GM18870 (cell line): ENCODE measurements around the gene METAP1.
"Not testable (repeated sequence)": the region's sequence is repeated elsewhere in the genome, so short reads cannot be mapped to it uniquely, and the experiment has no call there.

Source experiments
- ATAC-seq: cut with Tn5 transposase; IDR thresholded peaks from one replicate; pipeline ENCODE4 v1.9.1; 2021; ENCODE audit warnings: moderate library complexity; ENCODE audit not compliant: unreplicated experiment

The METAP1 gene

DNA sequence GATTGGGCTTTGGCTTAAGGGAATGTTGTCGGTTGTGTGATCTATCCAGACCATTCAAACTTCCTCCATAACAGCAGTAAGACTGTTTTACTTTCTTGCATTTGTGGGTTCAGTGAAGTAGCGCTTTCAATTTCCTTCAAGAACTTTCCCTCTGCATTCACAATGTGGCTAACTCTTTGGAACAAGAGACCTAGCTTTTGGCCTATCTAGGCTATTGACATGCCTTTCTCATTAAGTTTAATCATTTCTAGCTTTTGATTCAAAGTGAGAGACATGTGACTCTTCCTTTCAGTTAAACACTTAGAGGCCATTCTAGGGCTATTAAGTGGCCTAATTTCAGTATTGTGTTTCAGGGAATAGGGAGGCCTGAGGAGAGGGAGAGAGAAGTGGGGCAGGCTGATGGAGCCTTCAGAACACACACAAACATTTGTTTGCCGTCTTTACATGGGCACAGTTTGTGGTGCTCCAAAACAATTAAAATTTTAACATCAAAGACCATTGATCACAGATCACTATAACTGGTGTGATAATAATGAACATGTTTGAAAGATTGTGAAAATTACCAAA is 59.0 kb downstream of the METAP1 start:
- no peak for ATAC-seq

DNA sequence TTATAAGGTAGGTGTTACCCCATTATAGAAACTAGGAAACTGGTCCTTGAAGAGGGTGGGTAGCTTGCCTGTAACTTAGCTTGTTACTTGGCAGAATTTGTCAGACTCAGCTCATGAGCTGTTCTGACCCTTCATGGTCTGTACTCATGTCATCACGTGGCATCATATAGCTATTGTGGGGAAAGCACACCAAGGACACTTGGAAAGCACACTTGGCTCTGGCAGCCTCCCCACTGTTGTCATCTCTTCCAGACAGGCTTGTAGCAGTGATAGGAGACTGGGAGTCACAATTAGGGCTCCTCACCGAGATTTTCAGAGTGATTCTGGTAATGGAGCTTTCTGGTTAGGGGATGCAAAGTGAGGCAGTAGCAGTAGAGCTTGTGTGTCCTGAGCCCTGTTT is 62.7 kb downstream of the METAP1 start:
- no peak for ATAC-seq

DNA sequence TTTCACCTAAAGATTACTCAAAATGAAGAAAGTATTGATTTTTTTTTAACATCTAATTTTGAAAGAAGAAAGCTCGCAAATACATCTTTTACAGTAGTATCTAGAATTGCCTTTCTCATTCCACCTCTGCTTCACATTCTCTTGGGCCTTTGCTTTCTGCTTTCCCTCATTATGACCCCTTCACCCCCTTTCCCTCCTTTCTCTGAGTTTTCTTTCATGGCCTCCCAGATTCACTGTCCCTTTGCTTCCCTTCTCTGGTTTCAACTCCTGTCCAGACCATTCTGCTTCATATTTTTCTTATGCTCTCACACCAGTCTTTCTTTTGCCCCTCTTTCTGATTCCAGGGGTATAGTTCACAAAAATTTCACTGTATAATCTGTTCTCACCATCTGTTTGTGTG is 64.0 kb downstream of the METAP1 start:
- ATAC-seq, result no peak

DNA sequence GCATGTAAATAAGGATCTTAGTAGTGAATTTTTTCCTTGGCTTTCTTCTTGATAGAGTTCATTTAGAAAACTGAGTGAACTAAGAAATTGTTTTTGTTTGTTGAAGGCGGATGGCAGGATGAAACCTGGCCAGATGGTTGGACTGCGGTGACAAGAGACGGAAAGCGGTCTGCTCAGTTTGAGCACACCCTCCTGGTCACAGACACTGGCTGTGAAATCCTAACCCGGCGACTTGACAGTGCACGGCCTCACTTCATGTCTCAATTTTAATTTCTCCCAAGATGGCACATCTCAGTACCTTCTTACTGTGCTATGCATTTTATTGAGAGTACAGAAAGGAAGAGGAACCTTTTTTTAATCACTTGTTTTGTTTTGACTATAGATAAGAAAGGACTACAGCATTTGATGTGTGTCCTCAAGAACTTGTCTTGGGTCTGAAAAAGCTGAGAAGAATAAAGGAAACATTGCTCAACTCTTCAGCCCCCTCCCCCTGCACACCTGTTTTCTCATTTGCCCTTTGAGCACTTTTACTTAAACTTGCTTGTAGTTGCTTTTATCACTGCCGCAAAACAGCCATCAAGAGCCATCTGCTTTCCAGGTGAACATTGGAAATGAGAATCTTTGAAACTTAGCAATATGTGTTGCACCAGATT is 65.7 kb downstream of the METAP1 start:
- ATAC-seq, result no peak

DNA sequence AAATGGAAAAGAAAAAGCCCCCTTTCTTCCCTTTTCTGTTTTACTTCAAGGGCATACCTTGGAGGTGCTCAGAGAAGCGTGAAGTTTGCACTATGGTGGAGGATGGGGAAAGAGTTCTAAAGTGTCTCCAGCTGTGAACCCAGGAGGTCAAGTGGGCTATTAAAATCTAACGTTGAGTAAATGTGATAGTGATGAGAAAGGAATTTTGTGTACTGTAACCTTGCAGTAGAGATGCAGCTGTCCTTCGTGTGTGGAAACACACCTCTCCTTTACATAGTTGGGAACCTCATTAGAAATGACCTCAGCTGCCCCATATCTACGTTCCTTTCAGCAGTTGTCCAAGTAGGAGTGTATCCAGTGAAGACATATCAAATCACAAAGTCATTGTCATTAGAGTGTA is 66.6 kb downstream of the METAP1 start:
- no peak for ATAC-seq

DNA sequence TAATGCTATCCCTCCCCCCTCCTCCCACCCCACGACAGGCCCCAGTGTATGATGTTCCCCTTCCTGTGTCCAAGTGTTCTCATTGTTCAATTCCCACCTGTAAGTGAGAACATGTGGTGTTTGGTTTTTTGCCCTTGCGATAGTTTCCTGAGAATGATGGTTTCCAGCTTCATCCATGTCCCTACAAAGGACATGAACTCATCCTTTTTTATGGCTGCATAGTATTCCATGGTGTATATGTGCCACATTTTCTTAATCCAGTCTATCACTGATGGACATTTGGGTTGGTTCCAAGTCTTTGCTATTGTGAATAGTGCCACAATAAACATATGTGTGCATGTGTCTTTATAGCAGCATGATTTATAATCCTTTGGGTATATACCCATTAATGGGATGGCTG is 70.0 kb downstream of the METAP1 start:
- not testable (repeated sequence) for ATAC-seq

DNA sequence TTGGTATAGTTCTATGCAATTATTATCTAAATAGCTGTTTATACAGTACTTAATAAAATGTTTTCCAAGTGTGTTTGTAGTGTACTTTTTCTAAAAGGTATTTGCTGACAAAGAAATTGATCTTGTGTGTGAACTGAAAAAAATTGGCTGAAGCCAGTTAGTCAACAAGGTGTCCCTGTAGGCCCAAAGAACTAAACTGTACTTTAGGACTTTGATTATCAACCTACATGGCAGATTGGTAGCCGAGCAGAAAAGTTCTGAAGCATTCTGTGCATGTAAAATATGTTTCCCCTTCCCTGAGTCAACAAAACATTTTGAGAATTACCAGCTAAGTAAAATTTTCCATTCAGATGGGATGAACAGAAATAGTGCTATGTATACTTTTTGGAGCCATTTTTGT is 72.1 kb downstream of the METAP1 start:
- ATAC-seq, result no peak

DNA sequence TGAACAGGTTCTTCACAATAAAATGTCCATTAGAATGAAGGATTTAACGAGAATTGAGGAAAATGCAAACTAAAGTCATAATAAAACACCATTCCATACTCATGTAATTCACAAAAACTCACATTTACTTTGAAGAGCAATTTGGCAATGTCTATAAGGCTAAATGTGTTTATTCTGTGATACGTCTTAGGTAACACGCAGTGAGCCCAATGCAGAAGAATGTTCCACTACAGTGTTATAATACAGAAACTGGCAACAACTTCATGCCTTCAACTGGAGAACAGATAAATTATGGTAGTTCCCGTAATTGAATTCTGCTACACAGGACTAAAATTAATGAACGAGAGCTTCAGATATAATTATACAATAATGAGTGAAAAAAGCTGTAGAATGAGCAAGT is 75.6 kb downstream of the METAP1 start:
- no peak for ATAC-seq

DNA sequence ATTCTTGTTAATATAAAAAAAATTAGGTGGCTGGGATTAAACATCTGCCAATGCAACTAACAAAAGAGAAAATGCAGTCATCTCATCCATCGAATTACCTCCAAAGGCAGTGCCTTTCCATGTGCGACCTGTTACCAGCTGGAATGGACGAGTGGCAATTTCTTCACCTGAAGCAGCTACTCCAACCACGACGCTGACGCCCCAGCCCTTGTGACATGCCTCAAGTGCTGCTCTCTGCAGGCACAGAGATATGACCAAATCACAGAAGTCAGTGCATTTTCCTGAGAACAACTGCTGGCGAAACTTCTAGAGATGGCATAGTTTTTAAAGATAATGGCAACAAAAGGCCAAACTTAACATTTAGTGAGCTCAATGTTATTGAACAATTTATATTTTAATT is 79.3 kb downstream of the METAP1 start:
- no peak for ATAC-seq

DNA sequence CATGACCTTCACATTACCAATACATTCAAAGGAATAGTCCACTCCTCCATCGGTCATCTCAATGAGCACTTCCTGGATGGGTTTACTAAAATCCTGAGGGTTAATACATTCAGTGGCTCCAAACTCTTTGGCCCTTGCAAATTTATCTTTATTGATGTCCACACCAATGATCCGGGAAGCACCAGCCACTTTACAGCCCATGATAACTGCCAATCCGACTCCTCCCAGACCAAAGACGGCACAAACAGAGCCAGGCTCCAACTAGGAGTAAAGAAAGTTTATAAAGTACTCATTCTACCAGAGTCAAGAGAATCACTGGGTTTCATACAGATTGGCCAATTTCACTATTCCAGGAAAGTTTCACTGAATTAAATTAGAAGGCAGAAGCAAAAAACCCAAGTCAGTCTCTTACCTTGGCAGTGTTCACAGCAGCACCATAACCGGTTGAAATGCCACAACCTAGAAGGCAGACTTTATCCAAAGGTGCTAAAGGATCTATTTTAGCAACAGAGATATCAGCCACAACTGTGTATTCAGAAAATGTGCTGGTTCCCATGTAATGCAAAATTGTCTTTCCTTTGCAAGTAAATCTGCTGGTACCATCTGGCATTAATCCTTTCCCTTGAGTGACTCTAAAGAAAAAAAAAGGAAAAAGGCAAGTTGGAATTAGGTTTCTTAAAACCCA is 80.9 kb downstream of the METAP1 start:
- ATAC-seq, result no peak

DNA sequence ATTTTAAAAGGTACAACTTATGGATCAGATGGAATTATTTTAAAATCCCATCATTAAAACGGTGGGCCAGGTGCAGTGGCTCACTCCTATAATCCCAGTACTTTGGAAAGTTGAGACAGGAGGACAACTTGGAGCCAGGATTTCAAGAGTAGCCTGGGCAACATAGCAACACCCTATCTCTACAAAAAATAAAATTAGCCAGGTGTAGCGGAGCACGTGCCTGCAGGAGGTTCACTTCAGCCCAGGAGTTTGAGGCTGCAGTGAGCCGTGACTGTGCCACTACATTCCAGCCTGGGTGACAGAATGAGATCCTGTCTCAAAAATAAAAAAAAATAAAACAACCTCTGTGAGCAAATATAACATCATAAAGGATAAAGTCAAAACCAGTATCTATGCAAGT is 81.7 kb downstream of the METAP1 start:
- ATAC-seq, result no peak

DNA sequence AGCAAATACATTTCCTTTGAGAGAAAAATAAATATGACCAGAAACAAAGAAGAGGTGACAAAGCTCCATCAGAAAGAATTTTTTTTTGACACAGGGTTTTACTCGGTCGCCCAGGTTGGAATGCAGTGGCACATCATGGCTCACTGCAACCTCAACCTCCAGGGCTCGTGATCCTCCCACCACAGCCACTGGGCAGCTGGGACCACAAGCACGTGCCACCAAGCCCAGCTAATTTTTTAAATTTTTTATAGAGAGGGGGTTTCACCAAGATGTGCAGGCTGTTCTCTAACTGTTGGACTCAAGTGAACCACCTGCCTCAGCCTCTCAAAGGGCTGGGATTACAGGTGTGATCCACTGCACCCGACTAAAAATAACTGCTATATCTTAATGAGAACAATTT is 82.8 kb downstream of the METAP1 start:
- no peak for ATAC-seq

DNA sequence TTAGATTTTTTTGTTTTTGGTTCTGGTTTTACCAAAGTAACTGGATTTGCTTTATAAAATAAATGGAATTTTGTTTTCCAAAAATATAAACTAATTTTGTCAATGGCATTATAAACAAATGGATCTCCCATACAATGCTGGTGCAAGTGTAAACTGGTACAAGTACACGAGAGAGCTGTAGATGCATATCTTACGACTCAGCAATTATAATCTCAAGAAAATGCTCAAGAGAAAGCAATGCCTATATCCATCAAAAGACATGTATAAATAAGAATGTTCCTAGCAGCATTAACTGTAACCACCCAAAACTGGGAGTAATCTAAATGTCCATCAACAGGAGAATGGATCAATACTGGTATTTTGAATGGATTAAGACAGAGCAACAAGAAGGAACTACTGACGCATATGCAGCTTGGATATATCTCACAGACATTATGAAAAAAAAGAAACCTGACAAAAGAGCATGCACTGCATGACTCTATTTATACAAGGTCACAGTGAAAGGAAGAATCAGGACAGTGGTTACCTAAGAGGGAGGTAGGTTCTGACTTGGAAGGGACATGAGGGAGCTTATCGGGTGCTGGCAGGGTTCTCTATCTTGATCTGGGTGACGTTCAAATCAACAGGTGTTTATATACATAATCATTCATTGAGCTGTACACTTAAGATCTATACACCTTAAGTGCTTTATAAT is 83.6 kb downstream of the METAP1 start:
- ATAC-seq, result no peak

DNA sequence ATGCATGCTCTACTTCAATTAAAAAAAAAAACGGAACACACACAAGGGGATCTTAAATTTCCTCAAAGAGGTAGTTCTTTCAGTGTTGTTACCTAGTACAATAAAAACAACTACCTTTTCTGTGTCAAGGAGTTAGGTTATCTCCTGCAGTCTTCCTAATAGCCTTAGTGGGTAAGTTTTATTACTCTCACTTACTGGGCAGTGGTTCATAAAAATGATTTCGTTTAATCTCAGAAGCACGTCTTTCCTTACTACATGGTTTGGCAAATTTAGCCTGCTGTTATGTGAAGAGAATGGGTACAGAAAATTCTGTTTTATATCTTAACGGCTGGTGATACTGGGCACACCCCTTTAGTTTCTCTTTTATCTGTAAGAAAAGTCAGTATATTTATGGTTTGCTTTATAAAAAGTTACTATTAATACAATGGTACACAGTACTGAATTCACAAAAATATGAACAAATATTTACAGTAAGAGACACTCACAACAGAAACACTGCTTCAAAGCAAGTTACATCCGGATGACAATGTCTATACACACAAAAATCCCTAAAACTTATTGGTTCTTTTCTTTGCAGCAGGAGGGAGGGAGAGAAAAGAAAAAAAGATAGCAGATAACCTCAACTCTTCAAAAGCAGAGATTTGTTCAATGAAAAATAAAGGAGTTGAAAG is 84.2 kb downstream of the METAP1 start:
- ATAC-seq, result no peak

DNA sequence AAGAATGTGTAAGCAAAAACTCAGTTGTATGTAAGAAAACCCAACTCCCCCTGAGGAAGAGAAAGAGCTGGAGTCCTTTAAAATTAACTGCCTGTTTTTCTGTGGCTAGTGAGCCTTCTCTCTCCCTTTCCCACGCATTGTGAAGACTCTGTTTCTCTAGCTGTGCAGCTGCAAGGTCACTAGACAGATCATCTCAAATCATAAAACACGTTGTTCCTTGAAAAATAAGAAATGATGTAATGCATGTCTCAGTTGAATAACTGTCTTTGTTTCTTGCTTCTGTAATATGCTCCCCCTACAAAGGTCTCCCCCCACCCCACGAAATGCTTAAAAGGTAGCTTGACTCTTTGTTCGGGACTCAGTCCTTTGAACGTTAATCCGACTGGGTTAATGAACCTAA is 85.3 kb downstream of the METAP1 start:
- not testable (repeated sequence) for ATAC-seq

DNA sequence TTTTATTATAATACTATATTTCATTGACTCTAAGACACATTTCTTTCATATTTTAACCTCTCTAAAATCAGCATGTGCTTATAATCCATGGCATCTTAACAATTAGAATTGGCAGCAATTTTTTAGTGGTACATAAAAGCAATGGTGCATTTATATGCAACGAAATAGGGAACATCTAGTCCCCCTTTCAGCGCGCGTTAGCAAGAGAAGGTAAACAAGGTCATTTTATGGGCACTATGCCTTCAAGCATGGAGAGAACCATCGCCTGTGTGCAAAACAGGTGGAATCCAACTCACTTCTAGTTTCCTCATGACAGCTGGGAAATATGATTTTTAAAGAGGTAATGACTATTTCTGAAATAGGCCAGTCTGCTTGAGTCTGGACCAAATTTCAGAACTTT is 86.7 kb downstream of the METAP1 start:
- ATAC-seq, result no peak

DNA sequence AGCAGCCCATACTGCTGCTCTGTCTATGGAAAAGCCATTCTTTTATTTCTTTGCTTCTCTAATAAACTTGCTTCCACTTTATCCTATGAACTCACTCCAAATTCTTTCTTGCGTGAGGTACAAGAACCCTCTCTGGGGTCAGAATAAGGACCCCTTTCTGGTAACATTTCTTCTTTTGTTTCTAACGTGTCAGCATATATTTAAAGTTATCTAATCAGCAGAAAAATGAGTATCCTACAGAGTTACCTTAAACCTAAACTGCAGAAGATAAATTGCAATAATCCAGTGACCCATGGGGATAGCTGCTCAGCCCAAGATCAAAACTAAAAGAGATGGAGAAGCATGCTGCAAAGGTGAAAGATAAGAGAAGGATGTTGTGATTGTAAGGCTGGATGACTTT is 89.1 kb downstream of the METAP1 start:
- ATAC-seq, result no peak

DNA sequence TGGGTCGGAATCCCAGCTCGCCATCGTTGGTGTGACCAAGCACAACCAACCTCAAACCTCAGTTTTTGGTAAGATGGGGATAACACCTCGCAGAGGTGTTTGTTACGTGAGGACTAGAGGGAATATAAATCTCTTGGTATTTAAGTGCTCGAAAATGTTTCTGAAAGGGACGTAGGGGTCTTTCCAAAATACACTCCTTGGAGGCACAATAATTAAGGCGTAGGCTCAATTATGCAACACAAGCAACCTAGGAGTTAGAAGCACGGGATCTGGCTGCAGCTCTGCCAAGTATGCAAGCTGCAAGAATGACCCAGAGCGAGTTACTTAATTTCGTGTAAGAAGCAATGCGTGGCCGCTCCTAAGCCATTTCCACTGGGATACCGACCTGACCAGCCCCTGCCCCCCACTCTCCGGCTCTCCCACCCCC is 92.5 kb downstream of the METAP1 start:
- peak; percentile 21 for ATAC-seq

DNA sequence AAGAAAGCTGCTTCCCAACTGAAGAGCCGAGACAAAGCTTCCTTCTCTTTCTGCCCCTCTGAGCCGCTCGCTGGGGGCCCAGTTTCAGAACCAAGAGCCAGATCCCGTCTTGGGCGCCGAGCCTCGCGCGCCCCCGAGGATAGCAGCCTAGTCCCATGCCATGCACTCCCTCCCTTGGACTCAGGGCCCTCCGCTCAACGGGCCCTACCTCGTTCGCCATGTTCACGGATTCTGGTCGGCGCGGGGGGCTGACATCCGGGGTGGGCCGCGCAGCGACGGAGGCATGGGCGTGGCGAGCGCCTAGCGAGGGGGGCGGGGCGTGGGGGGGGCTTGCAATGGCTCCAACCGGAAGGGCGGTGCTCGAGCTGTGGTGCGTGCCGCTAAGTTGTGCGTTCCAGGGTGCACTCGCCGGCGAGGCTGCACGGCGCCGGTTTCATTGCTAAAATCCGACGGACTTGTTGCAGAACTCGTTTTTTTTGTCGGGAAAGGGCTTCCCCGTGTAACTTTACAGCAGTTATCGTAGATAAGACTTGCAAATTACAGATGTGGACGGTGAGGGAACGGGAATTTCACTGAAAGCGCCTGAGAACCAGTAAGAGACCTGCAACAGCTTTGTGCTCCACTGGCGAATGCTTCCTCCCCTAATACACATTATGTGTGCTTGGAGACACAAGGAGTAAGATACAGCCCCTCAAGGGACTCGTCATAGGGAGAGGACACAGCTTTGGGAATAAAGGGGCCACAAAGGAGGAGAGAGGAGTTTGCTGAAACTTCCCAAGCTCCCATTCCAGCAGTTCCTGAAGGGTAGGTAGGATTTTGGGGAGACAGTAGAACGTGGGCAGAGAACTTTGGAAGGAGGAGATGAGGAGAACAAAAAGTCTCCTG is 93.2 kb downstream of the METAP1 start, which contains the start of gene ADH5:
Gene ADH5, minus strand, starts transcription at position 308 of the 885 bp plus-strand sequence. Its CDS starts 88 bp downstream, at position 220.
- peak; percentile 71 for ATAC-seq

DNA sequence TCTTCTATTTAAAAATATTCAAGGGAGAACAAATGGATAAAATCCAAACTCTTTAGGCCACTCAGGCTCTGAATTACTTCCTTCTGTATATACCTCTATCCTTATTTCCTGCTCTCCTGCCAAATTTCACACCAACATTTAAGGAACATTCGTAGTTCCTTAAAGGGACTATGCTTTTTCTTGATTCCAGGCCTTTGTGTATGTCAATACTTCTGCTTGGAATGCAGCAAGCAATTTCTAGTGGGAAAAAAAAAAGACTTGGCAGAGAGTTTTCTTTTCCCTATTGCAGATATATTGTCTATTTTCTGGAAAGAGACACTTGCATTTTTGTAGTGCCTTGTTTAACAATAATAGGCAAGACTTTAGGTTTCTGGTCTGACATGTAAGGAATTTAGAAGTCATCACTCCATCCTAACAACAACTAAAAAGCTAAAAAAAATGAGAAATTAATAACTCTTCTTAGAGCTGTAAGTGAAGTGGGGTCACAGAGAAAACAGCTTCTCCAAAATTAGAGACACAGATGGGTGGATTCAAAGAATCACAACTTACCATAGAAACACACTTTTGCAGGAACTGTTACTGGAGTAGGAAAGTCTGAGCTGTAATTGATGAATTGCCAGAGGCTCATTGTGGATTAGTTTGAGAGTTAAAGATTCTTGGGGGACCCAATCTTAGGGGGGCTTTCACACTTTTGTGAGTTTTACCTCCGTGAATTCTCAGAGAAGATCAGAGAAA is 95.1 kb downstream of the METAP1 start:
- ATAC-seq, result no peak
